Stimulated activated CD8-positive, alpha-beta memory T cell treated with anti-CD3 and anti-CD28 coated beads, Interleukin-7, amount 100 ng/mL, for 24 hours (primary cell): ENCODE measurements around the gene CDKN2AIP.
"Not testable (repeated sequence)": the region's sequence is repeated elsewhere in the genome, so short reads cannot be mapped to it uniquely, and the experiment has no call there.

Source experiments
- DNase-seq: peaks from one replicate; pipeline ENCODE4 v3.0.0-alpha.2; 2020; ENCODE audit warnings: low read depth

Gene CDKN2AIP

DNA sequence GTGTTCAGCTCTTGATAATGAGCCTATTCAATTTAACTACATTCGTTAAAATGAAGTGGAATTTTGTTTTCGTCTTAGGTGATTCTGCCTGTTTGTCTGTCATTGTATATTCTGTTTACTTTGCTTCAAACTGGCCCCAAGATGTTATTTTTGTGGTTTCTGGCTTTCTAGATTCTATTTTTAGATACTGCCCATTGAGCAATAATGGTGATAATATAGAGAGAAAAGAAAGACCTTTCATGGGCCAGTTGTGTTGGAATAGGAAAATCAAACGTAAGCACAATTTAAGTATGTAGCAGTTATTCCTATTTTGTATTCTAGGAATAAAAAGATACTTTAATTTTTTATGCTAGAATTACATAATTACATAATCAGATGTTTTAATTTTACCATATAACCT is 4.0 kb downstream of the CDKN2AIP start:
- DNase-seq = no peak

DNA sequence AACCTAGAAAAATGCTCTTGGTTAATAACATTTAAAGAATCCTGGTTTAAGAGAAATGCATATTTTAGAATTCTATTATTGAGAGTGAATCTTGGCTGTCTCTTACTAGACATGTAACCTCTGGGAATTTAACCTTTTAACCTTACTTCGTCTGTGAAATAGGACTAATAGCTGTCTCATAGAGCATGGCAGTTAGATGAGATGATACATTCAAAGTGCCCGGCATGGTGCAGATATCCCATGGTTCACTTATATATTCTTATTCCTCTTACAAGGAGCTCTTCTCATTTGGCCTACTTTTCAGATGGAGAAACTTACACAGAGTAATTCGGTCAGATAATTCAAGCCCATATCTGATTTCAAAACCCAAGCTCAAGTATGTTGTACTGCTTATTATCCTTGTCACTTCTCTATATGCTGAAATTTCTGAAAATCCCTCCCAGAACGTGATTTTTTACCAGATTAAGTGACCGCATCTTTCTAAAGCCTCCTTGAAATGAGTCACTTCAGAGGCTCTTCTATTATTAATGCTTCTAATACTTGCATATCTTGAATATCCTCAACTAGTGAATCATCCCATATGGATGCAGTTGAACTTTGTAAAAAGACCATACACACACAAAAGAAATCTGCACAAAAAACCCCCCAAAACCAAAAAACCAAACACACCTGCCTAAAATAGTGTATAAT is 4.9 kb downstream of the CDKN2AIP start:
- no peak for DNase-seq

DNA sequence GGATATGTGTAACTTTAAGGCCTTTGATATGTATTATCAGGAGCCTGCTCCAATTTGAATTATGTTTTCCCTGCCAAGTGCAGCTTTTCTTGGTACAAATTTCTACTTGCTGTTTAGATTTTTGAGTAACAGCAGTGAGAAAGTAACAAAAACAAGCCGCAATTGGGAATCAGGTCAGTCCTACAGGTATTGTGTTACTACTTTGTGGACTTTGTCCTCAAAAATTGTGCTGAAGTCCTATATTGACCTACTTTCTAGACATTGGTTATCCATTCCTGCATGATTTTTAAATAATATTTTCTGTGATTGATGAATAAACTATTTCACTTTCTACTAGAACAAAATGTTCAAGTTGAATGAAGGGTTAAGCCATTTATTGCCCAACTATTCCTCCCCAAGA is 5.7 kb downstream of the CDKN2AIP start:
- no peak for DNase-seq

DNA sequence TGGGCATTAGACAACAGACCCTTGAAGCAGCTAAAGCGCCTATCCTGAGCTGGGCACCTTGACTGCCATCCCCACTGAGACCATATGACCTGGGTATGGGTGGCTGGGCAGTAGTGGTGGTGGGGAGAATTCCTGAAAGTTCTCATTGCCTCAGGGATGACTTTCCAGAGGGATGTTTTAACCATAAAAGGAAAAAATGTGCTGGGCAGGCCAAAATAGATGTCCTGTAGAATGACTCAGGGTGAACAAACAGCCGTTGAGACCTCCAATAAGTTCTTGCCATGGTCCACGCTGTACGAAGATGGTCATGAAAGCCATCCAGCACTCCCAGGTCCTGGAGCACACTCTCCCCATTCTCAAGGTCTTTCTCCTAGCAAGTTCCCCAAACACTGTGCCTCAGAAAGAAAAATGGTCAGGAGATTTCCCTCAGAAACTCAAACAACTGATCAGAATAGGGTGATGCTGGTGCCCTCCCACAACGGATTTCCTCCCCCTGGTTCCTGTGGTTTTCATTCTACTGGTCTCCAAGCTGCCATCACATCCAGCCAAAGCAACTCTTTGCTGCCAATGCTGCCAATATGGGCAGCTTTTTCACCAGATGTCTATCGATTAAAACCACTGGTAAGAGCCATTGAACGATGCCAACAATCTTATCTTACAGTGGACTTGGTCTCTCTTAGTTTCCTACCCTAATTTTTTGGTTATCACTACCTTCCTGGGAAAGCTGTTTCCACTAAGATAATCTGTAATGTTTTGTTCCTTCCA is 11.2 kb downstream of the CDKN2AIP start:
- DNase-seq = no peak

DNA sequence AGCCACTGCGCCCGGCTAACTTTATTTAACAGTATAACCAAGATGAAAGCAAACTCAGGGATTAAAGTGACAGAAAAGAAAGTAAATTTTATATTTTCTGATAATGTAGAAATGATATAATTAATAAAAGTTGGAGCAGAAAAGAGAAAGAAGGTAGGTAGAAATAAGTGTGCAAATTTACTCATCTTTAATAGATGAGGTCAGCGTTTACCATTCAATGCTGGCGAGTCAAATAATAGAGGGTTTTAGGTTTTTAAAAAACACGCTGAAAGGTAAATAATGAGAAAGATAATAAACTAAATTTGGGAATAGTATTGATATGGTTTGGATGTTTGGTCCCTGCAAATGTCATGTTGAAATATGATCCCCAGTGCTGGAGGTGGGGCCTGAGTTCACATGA is 13.6 kb downstream of the CDKN2AIP start:
- DNase-seq = no peak

DNA sequence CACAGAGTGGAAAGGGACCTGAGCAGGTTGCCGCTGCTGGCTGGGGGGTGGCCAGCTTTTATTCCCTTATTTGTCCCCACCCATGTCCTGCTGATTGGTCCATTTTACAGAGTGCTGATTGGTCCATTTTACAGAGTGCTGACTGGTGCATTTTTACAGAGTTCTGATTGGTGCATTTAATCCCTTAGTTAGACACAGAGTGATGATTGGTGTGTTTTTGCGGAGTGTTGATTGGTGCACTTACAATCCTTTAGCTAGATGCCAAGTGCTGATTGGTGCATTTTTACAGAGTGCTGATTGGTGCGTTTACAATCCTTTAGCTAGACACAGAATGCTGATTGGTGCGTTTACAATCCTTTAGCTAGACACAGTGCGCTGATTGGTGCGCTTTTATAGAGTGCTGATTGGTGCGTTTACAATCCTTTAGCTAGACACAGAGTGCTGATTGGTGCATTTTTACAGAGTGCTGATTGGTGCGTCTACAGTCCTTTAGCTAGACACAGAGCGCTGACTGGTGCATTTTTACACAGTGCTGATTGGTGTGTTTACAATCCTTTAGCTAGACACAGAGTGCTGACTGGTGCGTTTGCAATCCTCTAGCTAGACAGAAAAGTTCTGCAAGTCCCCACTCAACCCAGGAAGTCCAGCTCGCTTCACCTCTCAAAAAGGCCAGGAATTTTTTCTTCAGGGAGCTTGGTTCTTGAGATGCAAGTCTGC is 19.6 kb downstream of the CDKN2AIP start:
- not testable (repeated sequence) for DNase-seq

DNA sequence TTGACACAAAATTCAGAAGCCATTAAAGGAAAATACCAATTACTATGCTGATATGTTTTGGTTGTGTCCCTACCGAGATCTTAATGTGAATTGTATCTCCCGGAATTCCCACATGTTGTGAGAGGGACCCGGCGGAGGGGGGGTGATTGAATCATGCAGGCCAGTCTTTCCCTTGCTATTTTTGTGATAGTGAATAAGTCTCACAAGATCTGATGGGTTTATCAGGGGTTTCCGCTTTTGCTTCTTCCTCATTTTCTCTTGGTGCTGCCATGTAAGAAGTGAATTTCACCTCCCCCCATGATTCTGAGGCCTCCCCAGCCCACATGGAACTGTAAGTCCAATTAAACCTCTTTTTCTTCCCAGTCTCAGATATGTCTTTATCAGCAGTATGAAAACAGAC is 21.4 kb downstream of the CDKN2AIP start:
- not testable (repeated sequence) for DNase-seq

DNA sequence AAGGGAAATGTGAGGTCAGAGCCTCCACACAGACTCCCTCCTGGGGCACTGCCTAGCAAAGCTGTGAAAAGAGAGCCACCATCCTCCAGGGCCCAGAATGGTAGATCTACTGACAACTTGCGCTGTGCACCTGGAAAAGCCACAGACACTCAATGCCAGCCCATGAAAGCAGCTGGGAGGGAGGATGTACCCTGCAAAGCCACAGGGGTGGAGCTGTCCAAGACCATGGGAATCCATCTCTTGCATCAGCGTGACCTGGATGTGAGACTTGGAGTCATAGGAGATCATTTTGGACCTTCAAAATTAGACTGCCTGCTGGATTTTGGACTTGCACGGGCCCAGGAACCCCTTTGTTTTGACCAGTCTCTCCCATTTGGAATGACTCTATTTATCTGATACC is 22.8 kb downstream of the CDKN2AIP start:
- DNase-seq = no peak

DNA sequence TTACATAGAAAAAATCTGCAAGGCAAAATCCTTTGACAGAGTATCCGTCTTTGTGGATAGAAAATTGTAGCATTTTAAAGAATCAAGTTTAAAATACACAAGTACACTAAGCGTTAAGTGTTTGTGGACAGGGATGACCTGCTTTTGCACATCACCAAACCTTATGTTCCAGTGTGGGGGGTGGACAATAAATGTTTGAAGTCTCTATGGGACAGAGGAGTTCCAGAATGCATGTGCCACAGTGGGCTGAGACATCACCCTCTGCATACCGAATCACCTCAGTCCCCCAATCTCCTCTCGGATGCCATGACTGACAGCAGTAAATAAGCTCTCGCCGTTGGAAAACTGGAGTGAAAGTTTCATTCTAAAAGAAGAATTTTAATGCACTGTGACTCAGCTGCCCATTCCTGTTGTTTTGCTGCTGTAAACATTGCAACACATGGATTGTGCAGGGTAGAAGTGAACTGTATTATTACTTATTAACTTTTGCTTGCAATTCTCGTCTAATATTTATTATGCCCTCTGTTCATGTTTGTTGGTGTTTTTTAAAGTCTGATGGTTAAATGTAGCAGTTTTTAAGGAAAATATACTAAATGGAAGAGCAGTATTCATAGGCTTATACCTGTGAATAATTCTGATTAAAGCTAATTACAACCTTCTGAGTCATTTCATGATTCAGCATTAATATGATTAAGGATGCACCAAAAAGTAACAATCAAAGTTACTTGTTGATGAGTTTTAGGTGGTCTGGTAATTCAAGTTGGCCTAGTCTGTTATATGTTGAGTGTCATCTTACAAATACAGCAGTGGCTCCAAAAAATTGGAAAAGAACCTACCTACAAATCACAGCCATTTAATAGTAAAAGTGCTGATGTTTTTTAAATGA is 24.0 kb downstream of the CDKN2AIP start:
- DNase-seq = no peak

DNA sequence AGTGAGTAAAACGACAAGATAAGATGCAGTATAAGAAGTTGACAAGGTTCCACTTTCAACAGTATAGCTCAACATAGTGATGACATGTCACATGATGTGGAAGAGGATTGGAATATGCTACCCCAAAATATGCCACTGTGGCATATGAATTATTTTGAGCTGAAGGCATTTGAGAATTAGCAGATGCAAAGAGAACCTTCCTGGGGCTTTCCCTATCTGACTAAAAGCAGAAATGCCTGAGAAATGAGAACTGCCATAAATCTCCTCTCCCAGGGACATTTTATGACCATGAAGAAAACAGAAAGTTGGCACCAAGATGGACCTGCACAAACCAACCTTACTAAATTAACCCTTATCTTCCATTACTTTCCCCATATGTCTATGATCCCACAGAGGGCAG is 24.8 kb downstream of the CDKN2AIP start:
- DNase-seq = no peak

DNA sequence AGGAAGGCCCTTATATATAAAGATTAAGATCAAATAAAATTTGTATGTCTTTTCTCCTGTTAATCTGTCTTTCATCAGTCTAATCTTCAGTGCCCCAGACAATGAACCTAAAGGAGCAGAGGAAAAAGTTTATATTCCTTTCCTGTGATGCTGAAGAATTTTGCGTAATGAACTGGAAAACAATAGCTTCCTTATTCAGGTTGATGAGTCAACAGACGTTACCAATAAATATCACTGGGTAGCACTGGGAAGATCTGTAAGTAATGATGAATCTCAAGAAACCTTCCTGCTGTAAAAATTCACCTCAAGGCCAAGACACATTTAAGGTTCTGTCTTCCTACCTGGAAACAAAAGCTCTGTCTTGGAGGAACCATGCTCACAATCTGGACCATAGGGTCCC is 25.5 kb downstream of the CDKN2AIP start:
- no peak for DNase-seq

DNA sequence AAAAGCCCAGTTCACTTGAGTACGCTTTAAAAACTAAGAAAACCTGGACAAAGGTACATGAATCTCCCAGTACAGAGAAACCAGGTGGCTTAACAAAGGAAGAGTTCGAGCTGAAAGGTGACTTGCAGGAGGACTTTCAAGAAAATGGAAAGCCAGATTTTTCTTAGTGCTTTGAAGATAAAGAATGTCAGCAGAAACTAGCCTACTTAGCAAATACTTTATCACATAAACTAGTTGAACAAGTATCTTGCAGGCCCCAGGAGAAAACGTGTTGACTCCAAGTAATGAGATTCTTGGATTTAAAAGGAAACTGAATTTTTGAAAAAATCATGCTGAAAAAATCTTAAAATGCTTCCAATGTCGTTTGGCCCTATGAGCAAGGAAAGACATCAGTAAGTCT is 26.4 kb downstream of the CDKN2AIP start:
- DNase-seq = no peak

DNA sequence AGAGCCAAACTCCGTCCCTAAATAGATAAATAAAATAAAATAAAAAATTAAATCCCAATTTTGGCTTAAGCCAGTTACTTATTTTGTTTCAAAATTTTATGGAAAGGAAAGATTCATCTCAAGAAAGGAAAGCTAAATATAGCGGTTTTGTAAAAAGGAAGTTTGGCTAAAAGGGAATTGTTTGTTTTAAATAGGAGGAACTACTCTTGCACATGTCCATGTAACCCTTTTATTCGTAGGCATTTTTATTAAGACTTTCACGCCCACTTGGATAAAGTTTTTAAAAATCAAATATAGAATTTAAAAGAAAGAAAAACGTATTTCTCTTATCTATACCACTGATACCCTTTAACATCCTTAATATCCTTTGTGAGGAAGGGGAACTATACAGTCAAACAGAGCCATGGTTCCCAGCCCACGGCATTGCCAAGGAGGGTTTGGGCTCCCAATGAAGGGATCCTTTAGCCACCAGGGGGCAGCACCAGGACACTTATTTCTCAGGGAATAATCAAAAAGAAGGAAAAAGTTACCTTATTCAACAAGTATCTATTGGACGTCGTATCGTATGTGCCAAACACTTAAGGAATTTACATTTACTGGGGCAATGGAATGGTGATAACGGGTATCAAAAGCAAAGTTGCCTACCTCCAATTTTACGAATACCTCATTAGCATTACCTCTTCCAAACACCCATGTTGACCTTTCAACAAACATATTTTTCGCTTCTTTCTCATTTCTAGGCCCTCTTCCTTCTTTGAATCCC is 27.7 kb downstream of the CDKN2AIP start:
- DNase-seq = peak; percentile 75

DNA sequence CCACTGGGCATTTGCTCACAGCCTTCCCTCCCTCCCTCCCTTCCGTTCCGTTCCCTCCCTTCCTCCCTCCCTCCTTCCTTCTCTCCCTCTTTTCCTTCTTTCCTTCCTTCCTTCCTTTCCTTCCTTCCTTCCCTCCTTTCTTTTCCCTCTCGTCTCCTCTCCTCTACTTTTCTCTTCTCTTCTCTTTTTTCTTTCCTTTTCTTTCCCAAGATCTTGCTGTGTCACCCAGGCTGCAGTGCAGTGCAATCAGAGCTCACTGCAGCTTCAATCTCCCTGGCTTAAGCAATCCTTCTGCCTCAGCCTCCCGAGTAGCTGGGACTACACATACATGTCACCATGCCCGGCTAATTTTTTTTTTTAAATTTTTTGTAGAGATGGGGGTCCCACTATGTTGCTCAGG is 33.7 kb downstream of the CDKN2AIP start:
- no peak for DNase-seq

DNA sequence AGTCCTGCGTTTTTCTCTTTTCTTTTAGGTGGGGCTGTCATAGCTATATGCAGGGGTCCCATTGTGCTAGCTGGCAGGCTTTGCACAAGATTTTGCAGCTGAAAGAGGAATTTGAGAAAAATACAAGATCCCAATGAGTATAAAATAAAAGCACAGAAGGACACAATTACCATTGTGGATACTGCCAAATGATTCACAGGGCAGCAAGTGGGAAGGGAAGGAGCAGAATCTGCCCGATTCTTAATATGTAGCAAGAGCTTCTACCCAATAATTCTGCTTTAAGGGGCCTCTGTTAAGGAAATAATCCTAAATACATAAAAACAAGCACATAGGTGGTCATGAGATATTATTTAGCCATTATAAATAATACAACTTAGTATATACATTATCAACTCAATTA is 34.5 kb downstream of the CDKN2AIP start:
- DNase-seq = no peak

DNA sequence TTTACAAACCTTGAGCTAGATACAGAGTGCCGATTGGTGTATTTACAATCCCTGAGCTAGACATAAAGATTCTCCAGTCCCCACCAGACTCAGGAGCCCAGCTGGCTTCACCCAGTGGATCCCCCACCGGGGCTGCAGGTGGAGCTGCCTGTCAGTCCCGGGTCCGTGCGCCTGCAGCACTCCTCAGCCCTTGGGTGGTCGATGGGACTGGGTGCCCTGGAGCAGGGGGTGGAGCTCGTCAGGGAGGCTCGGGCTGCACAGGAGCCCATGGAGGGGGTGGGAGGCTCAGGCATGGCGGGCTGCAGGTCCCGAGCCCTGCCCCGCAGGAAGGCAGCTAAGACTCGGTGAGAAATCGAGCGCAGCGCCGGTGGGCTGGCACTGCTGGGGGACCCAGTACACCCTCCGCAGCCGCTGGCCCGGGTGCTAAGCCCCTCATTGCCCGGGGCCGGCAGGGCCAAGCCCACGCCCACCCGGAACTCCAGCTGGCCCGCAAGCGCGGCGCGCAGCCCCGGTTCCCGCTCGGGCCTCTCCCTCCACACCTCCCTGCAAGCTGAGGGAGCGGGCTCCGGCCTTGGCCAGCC is 38.2 kb downstream of the CDKN2AIP start:
- DNase-seq = not testable (repeated sequence)

DNA sequence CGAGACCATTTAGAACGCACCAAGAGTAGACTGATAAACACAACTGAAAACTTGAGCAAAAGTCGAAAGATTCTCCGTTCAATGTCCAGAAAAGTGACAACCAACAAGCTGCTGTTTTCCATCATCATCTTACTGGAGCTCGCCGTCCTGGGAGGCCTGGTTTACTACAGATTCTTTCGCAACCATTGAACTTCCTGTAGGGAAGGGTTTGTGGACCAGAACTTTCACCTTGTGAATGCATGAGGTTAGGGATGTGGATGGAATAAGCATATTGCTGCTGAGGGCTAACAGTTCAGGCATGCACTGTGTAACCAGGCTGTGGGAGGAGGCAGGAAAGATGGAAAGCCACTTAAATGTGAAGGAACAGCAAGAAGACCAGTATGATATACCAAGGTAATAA is 39.6 kb downstream of the CDKN2AIP start:
- no peak for DNase-seq

DNA sequence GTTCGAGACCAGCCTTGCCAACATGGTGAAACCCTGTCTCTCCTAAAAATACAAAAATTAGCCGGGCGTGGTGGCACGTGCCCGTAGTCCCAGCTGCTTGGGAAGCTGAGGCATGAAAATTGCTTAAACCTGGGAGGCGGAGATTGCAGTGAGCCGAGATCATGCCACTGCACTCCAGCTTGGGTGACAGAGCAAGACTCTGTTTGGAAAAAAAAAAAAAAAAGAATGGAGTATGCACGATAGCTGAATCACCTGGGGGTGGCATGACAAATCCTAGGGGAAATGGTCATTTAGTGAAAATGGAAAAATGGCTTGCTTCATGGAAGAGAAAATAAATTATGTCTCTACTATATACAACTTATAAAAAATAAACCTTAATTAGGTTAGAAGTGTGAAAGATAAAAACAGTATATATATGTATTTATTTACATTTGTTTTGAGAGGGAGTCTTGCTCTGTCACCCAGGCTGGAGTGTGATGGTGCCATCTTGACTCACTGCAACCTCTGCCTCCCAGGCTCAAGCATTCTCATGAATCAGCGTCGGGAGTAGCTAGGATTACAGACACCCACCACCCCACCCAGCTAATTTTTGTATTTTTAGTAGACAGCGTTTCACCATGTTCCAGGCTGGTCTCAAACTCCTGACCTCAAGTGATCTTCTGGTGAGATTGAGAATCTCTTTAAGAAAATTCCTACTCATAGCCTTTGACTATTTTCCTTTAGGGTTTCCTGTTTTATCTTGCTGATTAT is 41.1 kb downstream of the CDKN2AIP start:
- no peak for DNase-seq

DNA sequence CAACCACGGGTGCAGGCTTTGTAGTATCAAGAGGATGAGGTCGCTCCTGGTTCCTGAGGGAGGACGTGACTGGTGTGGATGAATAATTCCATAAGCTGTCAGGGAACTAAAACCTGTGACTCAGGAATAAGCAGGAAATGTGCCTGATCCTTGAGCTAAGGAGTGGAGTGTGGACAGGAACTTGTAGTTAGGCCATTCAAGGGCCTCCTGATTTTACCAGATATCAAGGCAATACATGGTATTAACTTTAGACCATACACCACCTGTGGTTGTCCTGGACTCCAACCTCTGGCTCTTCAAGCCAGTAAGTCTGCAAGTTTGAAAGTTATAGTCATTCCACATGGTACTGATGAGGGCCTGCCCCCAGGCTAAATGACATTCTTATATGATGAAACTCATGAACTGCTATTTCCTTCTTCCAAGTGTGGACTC is 48.4 kb downstream of the CDKN2AIP start:
- DNase-seq = no peak

DNA sequence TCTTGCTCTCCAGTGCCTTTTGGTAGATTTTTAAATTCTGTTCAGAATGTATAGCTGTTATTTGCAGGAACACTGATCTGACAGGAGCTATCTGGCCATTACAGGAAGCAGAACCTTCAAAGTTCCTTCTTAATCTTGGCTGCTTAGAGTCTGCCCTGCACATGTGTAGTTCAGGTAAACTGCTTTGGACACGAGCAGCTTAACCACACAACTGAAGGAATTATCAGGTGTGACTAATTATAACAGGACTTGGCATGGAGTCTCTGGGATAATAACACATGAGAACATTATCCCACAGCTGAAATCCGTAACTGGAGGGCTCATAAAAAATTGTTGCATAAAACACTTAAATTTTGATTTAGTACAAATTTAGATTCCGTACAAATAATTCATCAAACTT is 48.8 kb downstream of the CDKN2AIP start:
- DNase-seq = no peak
